ENCODE measurements around the gene MME. TPM values are rescaled to one million over a fixed set of nuclear protein-coding genes. Genes with fewer than 3 reads are reported as not detected.

MME gene
- total RNA-seq, 2 donors from 2014 or later: 56.3 to 103 TPM

GRCh38 chr3:155197786-155198185 is 117.7 kb downstream of the MME start:
- TF ChIP-seq CTCF (IDR thresholded peaks at IDR 0.05) (no peak), POLR2A (IDR thresholded peaks at IDR 0.05) (no peak), POLR2AphosphoS5 (IDR thresholded peaks at IDR 0.05) (no peak)
- no peaks in the 10 kb centered on the region for H3K36me3 ChIP-seq
- no peak for DNase-seq (ENCODE audit: low spot score)

DNA sequence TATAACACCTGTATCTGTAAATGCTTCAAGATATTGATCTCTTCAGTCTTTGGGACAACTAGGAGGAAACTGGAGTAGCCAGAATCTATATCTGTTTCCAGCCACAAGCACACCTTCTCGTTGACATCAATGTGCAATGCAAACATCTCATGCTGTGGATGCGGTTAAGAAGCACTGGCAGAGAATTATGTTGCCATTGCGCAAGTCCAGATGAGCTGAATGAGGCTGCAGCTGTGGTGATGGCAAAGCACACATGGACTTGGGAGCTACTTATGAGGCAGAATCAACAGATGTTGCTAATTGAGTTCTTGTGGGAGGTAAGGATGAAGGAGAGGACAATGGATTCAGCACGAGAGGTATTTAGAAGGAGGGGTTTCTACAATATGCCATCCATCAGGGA is 122.5 kb downstream of the MME start:
- WGBS: 92% methylated on average over 4 of the region's 4 CpGs
- H3K4me1 ChIP-seq (replicated peaks): no peaks in the 10 kb centered on the region
- intact Hi-C loops (cut with DNase I): no loop called here
- no peaks in the 10 kb centered on the region for H3K27me3 ChIP-seq (replicated peaks; ENCODE audit: insufficient read depth)
- H3K36me3 ChIP-seq: no peaks in the 10 kb centered on the region
- TF ChIP-seq CTCF (IDR thresholded peaks at IDR 0.05): no peak
- no peak for DNase-seq (ENCODE audit: low spot score)
- no peaks in the 10 kb centered on the region for H3K9me3 ChIP-seq
- no peak overlapping the region for H3K27ac ChIP-seq
- no peak overlapping the region for H3K4me3 ChIP-seq

More at GRCh38 chr3:155197786-155198185, 117.7 kb downstream of the MME start:
- Histone ChIP-seq H3K27me3 (replicated peaks; ENCODE audit: insufficient read depth) (no peaks in the 10 kb centered on the region), H3K4me3 (no peak overlapping the region), H3K27ac (no peak overlapping the region), H3K9me3 (no peaks in the 10 kb centered on the region), H3K4me1 (replicated peaks) (no peaks in the 10 kb centered on the region)
- 78% methylated on average over 2 of the region's 2 CpGs for WGBS
- intact Hi-C loops (cut with DNase I): no loop called here

GRCh38 chr3:155204851-155205250 is 124.7 kb downstream of the MME start:
- no peak overlapping the region for H3K27ac ChIP-seq
- no peak for DNase-seq (ENCODE audit: low spot score)
- H3K36me3 ChIP-seq: no peaks in the 10 kb centered on the region
- intact Hi-C loops (cut with DNase I): no loop called here
- TF ChIP-seq POLR2A (IDR thresholded peaks at IDR 0.05): no peak
- no peak for TF ChIP-seq CTCF (IDR thresholded peaks at IDR 0.05)
- no peak for TF ChIP-seq POLR2AphosphoS5 (IDR thresholded peaks at IDR 0.05)
- H3K27me3 ChIP-seq (replicated peaks; ENCODE audit: insufficient read depth): no peaks in the 10 kb centered on the region
- H3K9me3 ChIP-seq: no peaks in the 10 kb centered on the region
- no peak overlapping the region for H3K4me3 ChIP-seq
- H3K4me1 ChIP-seq (replicated peaks): no peaks in the 10 kb centered on the region

GRCh38 chr3:155208183-155208800 is 128.2 kb downstream of the MME start:
- no peaks in the 10 kb centered on the region for H3K4me1 ChIP-seq (replicated peaks)
- WGBS: 70% methylated on average over 4 of the region's 4 CpGs

More at GRCh38 chr3:155208183-155208800, 128.2 kb downstream of the MME start:
- intact Hi-C loops (cut with DNase I): no loop called here
- no peaks in the 10 kb centered on the region for H3K9me3 ChIP-seq
- H3K27ac ChIP-seq: no peak overlapping the region
- no peak overlapping the region for H3K4me3 ChIP-seq
- no peaks in the 10 kb centered on the region for H3K27me3 ChIP-seq (replicated peaks; ENCODE audit: insufficient read depth)
- TF ChIP-seq POLR2A (IDR thresholded peaks at IDR 0.05) (no peak), CTCF (IDR thresholded peaks at IDR 0.05) (no peak), POLR2AphosphoS5 (IDR thresholded peaks at IDR 0.05) (no peak)
- H3K36me3 ChIP-seq: no peaks in the 10 kb centered on the region
- no peak for DNase-seq (ENCODE audit: low spot score)

Data from prostate gland (tissue), 2 donors.